KMS-11 (cell line): ENCODE results near the gene DLGAP1.

Experiments used
- H2AFZ ChIP-seq: fragments of 200-600 bp; sonication (generic); 2 replicates; pipeline ENCODE4 v1.6.1; 2016; ENCODE audit warnings: antibody characterized with exemption, mixed run types, low read depth
- H3K27ac ChIP-seq: fragments of 200-600 bp; sonication (generic); 2 replicates; pipeline ENCODE4 v1.6.1; 2016; ENCODE audit warnings: mild to moderate bottlenecking, mixed run types
- H3K27me3 ChIP-seq: fragments of 200-600 bp; sonication (generic); 2 replicates; pipeline ENCODE4 v1.6.1; 2017; ENCODE audit warnings: mild to moderate bottlenecking, low read depth, mixed run types, moderate library complexity; ENCODE audit not compliant: insufficient read depth
- H3K36me3 ChIP-seq: fragments of 200-600 bp; sonication (generic); 2 replicates; pipeline ENCODE4 v1.6.1; 2017; ENCODE audit warnings: mild to moderate bottlenecking, mixed run types; ENCODE audit not compliant: insufficient read depth
- H3K4me1 ChIP-seq: fragments of 200-600 bp; sonication (generic); 2 replicates; pipeline ENCODE4 v1.6.1; 2016; ENCODE audit warnings: mild to moderate bottlenecking, low read depth, mixed run types; ENCODE audit not compliant: poor library complexity, severe bottlenecking
- H3K4me2 ChIP-seq: fragments of 200-600 bp; sonication (generic); 2 replicates; pipeline ENCODE4 v1.7.0; 2016; ENCODE audit warnings: mild to moderate bottlenecking, mixed run types
- H3K4me3 ChIP-seq: fragments of 200-600 bp; sonication (generic); IDR thresholded peaks from 2 replicates; pipeline ENCODE4 v1.6.1; 2017; ENCODE audit warnings: low read depth, low read length, mixed read lengths; ENCODE audit not compliant: insufficient read depth
- H3K79me2 ChIP-seq: fragments of 200-600 bp; sonication (generic); 2 replicates; pipeline ENCODE4 v1.6.1; 2016; ENCODE audit warnings: low read depth, mixed run types; ENCODE audit not compliant: insufficient read depth
- H3K9ac ChIP-seq: fragments of 200-600 bp; sonication (generic); 2 replicates; pipeline ENCODE4 v1.6.1; 2016; ENCODE audit warnings: mild to moderate bottlenecking, mixed run types
- H4K20me1 ChIP-seq: fragments of 200-600 bp; sonication (generic); 2 replicates; pipeline ENCODE4 v1.6.1; 2016; ENCODE audit warnings: mild to moderate bottlenecking, mixed run types; ENCODE audit not compliant: insufficient read depth
- CTCF ChIP-seq: fragments of 200-600 bp; sonication (generic); conservative IDR thresholded peaks from 2 replicates; pipeline ENCODE4 v1.6.1; 2017; ENCODE audit warnings: low read depth, mild to moderate bottlenecking, antibody characterized with exemption, low read length, moderate library complexity, mixed read lengths

DLGAP1 gene

GRCh38 chr18:4200399-4200798 is 254.7 kb downstream of the DLGAP1 start:
- H3K79me2 ChIP-seq, result no peaks in the 10 kb centered on the region
- no peak overlapping the region for H3K9ac ChIP-seq
- no peaks in the 10 kb centered on the region for H3K4me1 ChIP-seq
- H3K4me2 ChIP-seq, result no peak overlapping the region
- no peaks in the 10 kb centered on the region for H3K36me3 ChIP-seq
- no peak overlapping the region for H3K27ac ChIP-seq
- TF ChIP-seq CTCF, result no peak
- H4K20me1 ChIP-seq, result no peaks in the 10 kb centered on the region
- no peak overlapping the region for H2AFZ ChIP-seq
- H3K27me3 ChIP-seq, result no peaks in the 10 kb centered on the region
- no peak overlapping the region for H3K4me3 ChIP-seq

GRCh38 chr18:4198956-4199355 is 256.2 kb downstream of the DLGAP1 start:
- Histone ChIP-seq H3K4me2 (no peak overlapping the region), H2AFZ (no peak overlapping the region), H3K4me1 (no peaks in the 10 kb centered on the region), H4K20me1 (no peaks in the 10 kb centered on the region), H3K27ac (no peak overlapping the region), H3K27me3 (no peaks in the 10 kb centered on the region), H3K36me3 (no peaks in the 10 kb centered on the region), H3K79me2 (no peaks in the 10 kb centered on the region), H3K9ac (no peak overlapping the region), H3K4me3 (no peak overlapping the region)
- no peak for TF ChIP-seq CTCF

DNA sequence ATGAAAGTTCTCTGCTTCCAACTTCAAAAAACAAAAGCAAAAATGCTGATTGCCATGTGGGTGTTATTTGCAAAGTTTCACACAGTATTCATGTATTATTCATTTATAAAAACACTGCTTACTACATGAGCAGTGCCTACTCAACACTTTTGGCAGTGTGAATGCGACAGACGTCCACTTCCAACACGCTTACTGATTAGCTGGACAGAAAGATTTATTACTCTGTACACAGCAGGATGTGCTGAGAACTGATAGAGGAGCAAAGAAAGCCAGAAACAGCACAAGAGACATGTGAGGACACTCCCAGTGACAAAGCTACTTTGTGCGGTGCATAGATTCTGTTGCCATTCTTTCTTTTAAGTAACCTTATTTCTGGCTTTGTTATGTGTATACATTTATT is 258.8 kb downstream of the DLGAP1 start:
- no peak overlapping the region for H3K9ac ChIP-seq
- no peak overlapping the region for H3K4me2 ChIP-seq
- H3K4me1 ChIP-seq, result no peaks in the 10 kb centered on the region
- H3K4me3 ChIP-seq, result no peak overlapping the region
- H3K36me3 ChIP-seq, result no peaks in the 10 kb centered on the region
- no peak overlapping the region for H3K27ac ChIP-seq
- TF ChIP-seq CTCF, result no peak
- no peak overlapping the region for H2AFZ ChIP-seq
- no peaks in the 10 kb centered on the region for H4K20me1 ChIP-seq
- no peaks in the 10 kb centered on the region for H3K27me3 ChIP-seq
- no peaks in the 10 kb centered on the region for H3K79me2 ChIP-seq

DNA sequence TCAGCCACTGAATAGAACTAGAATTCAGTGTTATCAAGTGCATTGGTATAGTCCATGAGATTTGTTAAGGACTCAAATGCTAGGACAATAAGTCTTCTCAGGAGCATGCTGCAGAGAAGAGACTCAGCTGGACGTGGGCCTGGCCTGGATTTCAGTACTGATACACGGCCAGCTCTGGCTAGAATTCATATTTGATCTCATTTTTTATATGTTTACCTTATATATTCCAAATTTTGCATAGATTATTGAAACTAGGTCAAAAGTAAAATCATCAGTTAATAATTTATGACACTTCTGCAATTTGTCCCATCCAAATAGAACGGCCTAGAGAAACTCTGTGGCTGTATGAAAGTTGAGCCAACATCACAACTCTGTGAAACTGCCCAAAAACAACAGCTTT is 262.0 kb downstream of the DLGAP1 start:
- Histone ChIP-seq H3K4me3 (no peak overlapping the region), H4K20me1 (no peaks in the 10 kb centered on the region), H3K27ac (no peak overlapping the region), H3K27me3 (no peaks in the 10 kb centered on the region), H3K36me3 (no peaks in the 10 kb centered on the region), H3K79me2 (no peaks in the 10 kb centered on the region), H2AFZ (no peak overlapping the region), H3K4me1 (no peaks in the 10 kb centered on the region), H3K4me2 (no peak overlapping the region), H3K9ac (no peak overlapping the region)
- no peak for TF ChIP-seq CTCF
